PC-9 (cell line): Measurements from ENCODE around the gene ADGRA1. TPM values are rescaled to one million over a fixed set of nuclear protein-coding genes. Genes with fewer than 3 reads are reported as not detected.

Experiments
- BruUV-seq: library from RNA; stranded (reverse); fragments of 400-500 nt; replicated peaks from 2 replicates; lab custom pipeline; 2021; lab: Mats Ljungman, UMichigan
- CTCF ChIA-PET: fragments of 300-600 bp; sonication (Branson Sonifier 250); formaldehyde crosslinking; loops from one replicate; lab custom pipeline; 2022; ENCODE audit warnings: antibody characterized with exemption; lab: Charles Lee
- POLR2A ChIA-PET: fragments of 300-600 bp; sonication (Branson Sonifier 250); formaldehyde crosslinking; loops from one replicate; lab custom pipeline; 2022; ENCODE audit warnings: antibody characterized with exemption; ENCODE audit not compliant: unreplicated experiment; lab: Charles Lee
- DNase-seq, 2 experiments: peaks; one replicate each; pipeline versions ENCODE4 v3.0.0 to v3.0.0-alpha.2; 2015 to 2022; ENCODE audit warnings: mixed read lengths in 1 of 2
- H2AFZ ChIP-seq: fragments of 200-600 bp; sonication (generic); 2 replicates; pipeline ENCODE4 v1.8.1; 2017; ENCODE audit warnings: antibody characterized with exemption
- H3F3A ChIP-seq: fragments of 200-600 bp; sonication (generic); 2 replicates; pipeline ENCODE4 v1.8.1; 2017; ENCODE audit warnings: antibody characterized with exemption, mild to moderate bottlenecking, low read depth; ENCODE audit not compliant: insufficient read depth
- H3K27ac ChIP-seq: fragments of 200-600 bp; sonication (generic); 2 replicates; pipeline ENCODE4 v1.6.1; 2016; ENCODE audit warnings: mixed run types
- H3K27me3 ChIP-seq: fragments of 200-600 bp; sonication (generic); 2 replicates; pipeline ENCODE4 v1.6.1; 2016; ENCODE audit warnings: low read depth, mixed run types; ENCODE audit not compliant: insufficient read depth
- H3K36me3 ChIP-seq: fragments of 200-600 bp; sonication (generic); 2 replicates; pipeline ENCODE4 v1.6.1; 2016; ENCODE audit warnings: low read depth, mixed run types
- H3K4me1 ChIP-seq: fragments of 200-600 bp; sonication (generic); replicated peaks from 2 replicates; pipeline ENCODE4 v1.6.1; 2016; ENCODE audit warnings: mixed run types; ENCODE audit not compliant: insufficient read depth
- H3K4me2 ChIP-seq: fragments of 200-600 bp; sonication (generic); 2 replicates; pipeline ENCODE4 v1.6.1; 2017; ENCODE audit warnings: mixed run types
- H3K4me3 ChIP-seq: fragments of 200-600 bp; sonication (generic); 2 replicates; pipeline ENCODE4 v1.6.1; 2016; ENCODE audit warnings: mixed run types
- H3K79me2 ChIP-seq: fragments of 200-600 bp; sonication (generic); 2 replicates; pipeline ENCODE4 v1.6.1; 2017; ENCODE audit warnings: low read depth, mixed run types
- H3K9me2 ChIP-seq: fragments of 200-600 bp; sonication (generic); 2 replicates; pipeline ENCODE4 v1.8.1; 2017; ENCODE audit warnings: mild to moderate bottlenecking; ENCODE audit not compliant: insufficient read depth
- H3K9me3 ChIP-seq: fragments of 200-600 bp; sonication (generic); 2 replicates; pipeline ENCODE4 v1.8.1; 2016; ENCODE audit warnings: low read depth; ENCODE audit not compliant: insufficient read depth
- H4K20me1 ChIP-seq: fragments of 200-600 bp; sonication (generic); 2 replicates; pipeline ENCODE4 v1.8.1; 2017; ENCODE audit not compliant: insufficient read depth
- EZH2 ChIP-seq: fragments of 200-600 bp; sonication (generic); IDR thresholded peaks from 2 replicates; pipeline ENCODE4 v1.8.0; 2017; ENCODE audit warnings: antibody characterized with exemption, low read depth
- intact Hi-C: fragments of 100-400 bp; cut with micrococcal nuclease; formaldehyde crosslinking; loops from one replicate; pipeline ENCODE4 v1.10.0; 2022; ENCODE audit not compliant: unreplicated experiment
- total RNA-seq: library from RNA; stranded (reverse); gene quantifications from 2 replicates; pipeline ENCODE4 v1.2.3, GENCODE V29; 2021
- TF ChIP-seq, protein P1 (sequence below): fragments of 200-600 bp; sonication (generic); conservative IDR thresholded peaks from 2 replicates; pipeline ENCODE4 v1.6.1; 2017; ENCODE audit warnings: mixed run types, antibody characterized with exemption, mild to moderate bottlenecking, moderate library complexity

The ADGRA1 gene
- total RNA-seq, 1 experiment from 2014 or later: not detected

DNA sequence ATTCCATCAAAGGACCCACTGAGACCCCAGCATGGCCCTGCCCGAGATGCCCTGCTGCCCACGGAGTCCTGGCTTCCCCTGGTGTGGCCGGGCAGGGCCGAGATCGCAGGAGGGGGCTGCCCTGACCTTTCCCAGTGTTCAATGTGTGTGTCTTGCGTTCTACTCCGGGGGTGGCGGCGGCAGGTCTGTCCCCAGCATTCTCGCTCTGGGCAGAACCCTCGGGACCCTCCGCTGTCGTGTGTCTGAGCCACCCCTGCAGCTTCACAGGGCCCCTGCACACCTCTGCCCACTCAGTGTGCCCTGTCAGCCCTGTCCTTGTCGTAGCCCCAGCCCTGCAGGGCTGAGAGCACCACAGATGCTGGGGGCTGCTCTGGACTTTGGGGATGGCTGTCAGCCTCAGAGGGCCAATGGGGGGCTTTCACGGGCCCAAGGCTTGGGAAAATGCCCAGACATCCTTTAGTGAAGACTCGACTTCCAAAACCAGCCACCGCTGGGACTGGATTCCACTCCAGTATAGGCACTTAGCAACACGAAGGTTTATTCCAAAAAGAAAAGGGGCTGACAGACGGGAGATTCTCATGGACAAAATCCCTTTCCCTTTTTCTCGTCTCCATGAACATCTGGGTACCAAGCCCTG, 42.3 kb downstream of the ADGRA1 start:
- Histone ChIP-seq H3K9me2 (no peaks in the 10 kb centered on the region), H3K79me2 (no peaks in the 10 kb centered on the region), H2AFZ (no peak overlapping the region), H3K4me1 (no peaks in the 10 kb centered on the region), H3K27ac (no peak overlapping the region), H3F3A (no peaks in the 10 kb centered on the region), H3K36me3 (no peaks in the 10 kb centered on the region), H3K27me3 (peaks cover 11% of the 10 kb centered on the region; the same call in 1 of the 2 replicates), H4K20me1 (no peaks in the 10 kb centered on the region), H3K4me2 (no peak overlapping the region), H3K9me3 (no peaks in the 10 kb centered on the region), H3K4me3 (no peak overlapping the region)
- ChIA-PET CTCF (no interaction called here), POLR2A (no interaction called here)
- intact Hi-C loops: no loop called here
- DNase-seq: no peak
- no TSS peak for BruUV-seq
- TF ChIP-seq EZH2: no peak
- TF ChIP-seq, protein P1, sequence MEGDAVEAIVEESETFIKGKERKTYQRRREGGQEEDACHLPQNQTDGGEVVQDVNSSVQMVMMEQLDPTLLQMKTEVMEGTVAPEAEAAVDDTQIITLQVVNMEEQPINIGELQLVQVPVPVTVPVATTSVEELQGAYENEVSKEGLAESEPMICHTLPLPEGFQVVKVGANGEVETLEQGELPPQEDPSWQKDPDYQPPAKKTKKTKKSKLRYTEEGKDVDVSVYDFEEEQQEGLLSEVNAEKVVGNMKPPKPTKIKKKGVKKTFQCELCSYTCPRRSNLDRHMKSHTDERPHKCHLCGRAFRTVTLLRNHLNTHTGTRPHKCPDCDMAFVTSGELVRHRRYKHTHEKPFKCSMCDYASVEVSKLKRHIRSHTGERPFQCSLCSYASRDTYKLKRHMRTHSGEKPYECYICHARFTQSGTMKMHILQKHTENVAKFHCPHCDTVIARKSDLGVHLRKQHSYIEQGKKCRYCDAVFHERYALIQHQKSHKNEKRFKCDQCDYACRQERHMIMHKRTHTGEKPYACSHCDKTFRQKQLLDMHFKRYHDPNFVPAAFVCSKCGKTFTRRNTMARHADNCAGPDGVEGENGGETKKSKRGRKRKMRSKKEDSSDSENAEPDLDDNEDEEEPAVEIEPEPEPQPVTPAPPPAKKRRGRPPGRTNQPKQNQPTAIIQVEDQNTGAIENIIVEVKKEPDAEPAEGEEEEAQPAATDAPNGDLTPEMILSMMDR: no peak

GRCh38 chr10:133130602-133131001, 42.9 kb downstream of the ADGRA1 start:
- CTCF ChIA-PET: no interaction called here
- H2AFZ ChIP-seq: no peak overlapping the region
- TF ChIP-seq EZH2: no peak
- TF ChIP-seq, protein P1: no peak

DNA sequence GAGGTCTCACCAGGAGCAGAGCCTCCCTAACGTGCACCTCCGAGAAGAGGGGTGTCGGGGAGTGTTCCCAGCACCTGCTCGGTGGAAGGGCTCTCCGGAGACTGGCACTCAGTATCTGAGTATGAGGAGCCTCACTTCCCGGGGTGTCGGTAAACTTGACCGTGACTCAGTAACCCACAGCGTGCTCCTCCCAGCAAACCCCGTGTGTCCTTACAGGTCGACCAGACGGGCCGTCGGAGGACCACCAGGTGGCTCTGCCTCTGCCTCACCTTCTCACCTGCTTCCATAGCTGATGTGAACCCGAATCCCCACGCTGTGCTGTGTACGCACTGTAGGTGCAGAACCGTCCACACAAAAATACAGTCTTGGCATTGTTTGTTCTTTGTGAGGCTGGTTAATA, 43.3 kb downstream of the ADGRA1 start:
- no peaks in the 10 kb centered on the region for H3K36me3 ChIP-seq
- H3K27me3 ChIP-seq: peaks cover 11% of the 10 kb centered on the region; the same call in 1 of the 2 replicates
- no TSS peak for BruUV-seq
- no peak overlapping the region for H3K27ac ChIP-seq
- H3F3A ChIP-seq: no peaks in the 10 kb centered on the region
- DNase-seq: no peak
- no peaks in the 10 kb centered on the region for H4K20me1 ChIP-seq
- H3K4me2 ChIP-seq: no peak overlapping the region
- H3K9me2 ChIP-seq: no peaks in the 10 kb centered on the region
- H3K4me1 ChIP-seq: no peaks in the 10 kb centered on the region
- CTCF ChIA-PET: no interaction called here
- no peaks in the 10 kb centered on the region for H3K9me3 ChIP-seq
- POLR2A ChIA-PET: no interaction called here
- intact Hi-C loops: no loop called here
- H3K79me2 ChIP-seq: no peaks in the 10 kb centered on the region
- H2AFZ ChIP-seq: no peak overlapping the region
- no peak overlapping the region for H3K4me3 ChIP-seq
- TF ChIP-seq, protein P1: no peak

More at GRCh38 chr10:133130602-133131001, 42.9 kb downstream of the ADGRA1 start:
- H3K79me2 ChIP-seq: no peaks in the 10 kb centered on the region
- H3K27me3 ChIP-seq: peaks cover 11% of the 10 kb centered on the region; the same call in 1 of the 2 replicates
- POLR2A ChIA-PET: no interaction called here
- no peaks in the 10 kb centered on the region for H3F3A ChIP-seq
- H3K27ac ChIP-seq: no peak overlapping the region
- no peak overlapping the region for H3K4me3 ChIP-seq
- H3K4me2 ChIP-seq: no peak overlapping the region
- H4K20me1 ChIP-seq: no peaks in the 10 kb centered on the region
- no peaks in the 10 kb centered on the region for H3K36me3 ChIP-seq
- H3K9me3 ChIP-seq: no peaks in the 10 kb centered on the region
- DNase-seq: no peak
- no peaks in the 10 kb centered on the region for H3K9me2 ChIP-seq
- intact Hi-C loops: no loop called here
- no peaks in the 10 kb centered on the region for H3K4me1 ChIP-seq
- BruUV-seq: no TSS peak
